AG04450 (cell line): ENCODE measurements around the gene SMURF2. TPM values are rescaled to one million over a fixed set of nuclear protein-coding genes. Genes with fewer than 3 reads are reported as not detected.
A peak's percentile ranks its signal among the peaks of the same experiment; 100 is the strongest.

Source experiments
- CTCF ChIA-PET: fragments of 300-600, 350-600 bp; formaldehyde crosslinking; extraction: SDS; loops from one replicate; lab custom pipeline; 2022; ENCODE audit warnings: antibody characterized with exemption, inconsistent platforms; lab: Charles Lee
- POLR2A ChIA-PET: fragments of 350-600 bp; formaldehyde crosslinking; extraction: SDS; loops from one replicate; lab custom pipeline; 2021; ENCODE audit warnings: antibody characterized with exemption, inconsistent platforms; lab: Yijun Ruan, JAX
- DNase-seq: peaks from one replicate; pipeline ENCODE4 v3.0.0-alpha.2; 2011; ENCODE audit warnings: low read depth, low spot score
- H3K27ac ChIP-seq: one replicate; pipeline ENCODE4 v1.5.1; 2012; ENCODE audit warnings: low read depth, low read length, control low read depth
- H3K27me3 ChIP-seq: one replicate; pipeline ENCODE4 v1.6.0; 2012; ENCODE audit warnings: low read length; ENCODE audit not compliant: control insufficient read depth, insufficient read depth
- H3K4me3 ChIP-seq: 2 replicates; pipeline ENCODE4 v1.5.1; 2011; ENCODE audit warnings: mild to moderate bottlenecking, low read depth, low read length, control low read depth
- H3K9me3 ChIP-seq: 2 replicates; pipeline ENCODE4 v1.5.1; 2012; ENCODE audit warnings: low read length; ENCODE audit not compliant: control insufficient read depth, insufficient read depth
- CTCF ChIP-seq: IDR thresholded peaks from 2 replicates; pipeline ENCODE4 v1.5.1; 2011; ENCODE audit warnings: low read depth, low read length, control low read depth, inconsistent platforms
- polyA plus RNA-seq: library from polyadenylated mRNA; depleted of rRNA; stranded (reverse); fragments of >200 nt; gene quantifications from 2 replicates; pipeline ENCODE4 v1.2.3, GENCODE V29; 2011

SMURF2 gene
- polyA plus RNA-seq, 1 experiment: 147 TPM

- Histone ChIP-seq H3K9me3 (no peaks in the 10 kb centered on the region), H3K27me3 (no peaks in the 10 kb centered on the region), H3K27ac (no peak overlapping the region), H3K4me3 (no peak overlapping the region)
- POLR2A ChIA-PET: no interaction called here
- no peak for DNase-seq
- CTCF ChIA-PET: interaction anchor here (0.6 kb wide), 1 partner anchor 29 kb away, joined by 7 read pairs; no protein-coding TSS in a partner anchor
- no peak for TF ChIP-seq CTCF
Observed at GRCh38 chr17:64702815-64703214, 40.7 kb upstream of the SMURF2 start.

- H3K27ac ChIP-seq: peak overlapping the region; percentile 43
- H3K9me3 ChIP-seq: no peaks in the 10 kb centered on the region
- ChIA-PET POLR2A (no interaction called here), CTCF (no interaction called here)
- no peaks in the 10 kb centered on the region for H3K27me3 ChIP-seq
- H3K4me3 ChIP-seq: no peak overlapping the region
- TF ChIP-seq CTCF: no peak
- no peak for DNase-seq
Observed at GRCh38 chr17:64698725-64699124, 36.6 kb upstream of the SMURF2 start.

GRCh38 chr17:64694207-64694606 is 32.1 kb upstream of the SMURF2 start:
- ChIA-PET POLR2A (no interaction called here), CTCF (no interaction called here)
- Histone ChIP-seq H3K4me3 (no peak overlapping the region), H3K27me3 (no peaks in the 10 kb centered on the region), H3K9me3 (no peaks in the 10 kb centered on the region), H3K27ac (no peak overlapping the region)
- no peak for DNase-seq
- no peak for TF ChIP-seq CTCF

- TF ChIP-seq CTCF: no peak
- Histone ChIP-seq H3K27ac (no peak overlapping the region), H3K4me3 (no peak overlapping the region), H3K9me3 (no peaks in the 10 kb centered on the region), H3K27me3 (no peaks in the 10 kb centered on the region)
- ChIA-PET CTCF (no interaction called here), POLR2A (no interaction called here)
- DNase-seq: no peak
Observed at GRCh38 chr17:64692187-64692586, 30.1 kb upstream of the SMURF2 start.

GRCh38 chr17:64689106-64689505 is 27.0 kb upstream of the SMURF2 start:
- Histone ChIP-seq H3K27me3 (no peaks in the 10 kb centered on the region), H3K27ac (no peak overlapping the region), H3K9me3 (no peaks in the 10 kb centered on the region), H3K4me3 (no peak overlapping the region)
- CTCF ChIA-PET: no interaction called here
- no peak for TF ChIP-seq CTCF
- DNase-seq: no peak
- POLR2A ChIA-PET: no interaction called here
